Breast epithelium (tissue), 4 donors: Measurements from ENCODE around the gene CLDN4. TPM values are rescaled to one million over a fixed set of nuclear protein-coding genes. Genes with fewer than 3 reads are reported as not detected.

Experiments used
- DNase-seq, 2 donors: peaks; one replicate each; pipeline ENCODE4 v3.0.0-alpha.2; 2019; ENCODE audit warnings: low spot score in 2 of 2
- H3K27ac ChIP-seq, 2 donors: fragments of 200-600 bp; sonication (generic) in 1 of 2; one replicate each; pipeline ENCODE4 v1.5.1; 2016 to 2019; ENCODE audit warnings: mild to moderate bottlenecking in 1 of 2
- H3K27me3 ChIP-seq, 2 donors: fragments of 200-600 bp; sonication (generic) in 1 of 2; one replicate each; pipeline versions ENCODE4 v1.5.1 to v1.6.0; 2017 to 2019; ENCODE audit warnings: control low read depth in 1 of 2, mild to moderate bottlenecking in 1 of 2
- H3K36me3 ChIP-seq: fragments of 200-600 bp; one replicate; pipeline ENCODE4 v1.5.1; 2019
- H3K4me1 ChIP-seq, 2 donors: fragments of 200-600 bp; sonication (generic); one replicate each; pipeline ENCODE4 v1.5.1; 2016 to 2019; ENCODE audit warnings: control low read depth in 1 of 2
- H3K4me3 ChIP-seq, 3 donors: fragments of 200-600 bp; sonication (generic); 1 replicate in 2 of 3; 2 replicates in 1 of 3; pipeline ENCODE4 v1.5.1; 2016 to 2019; ENCODE audit warnings: mild to moderate bottlenecking in 3 of 3, moderate library complexity in 2 of 3
- H3K9me3 ChIP-seq, 2 donors: fragments of 200-600 bp; sonication (generic) in 1 of 2; one replicate each; pipeline ENCODE4 v1.5.1; 2016 to 2019; ENCODE audit warnings: control low read depth in 1 of 2
- CTCF ChIP-seq, 3 donors: fragments of 450-650 bp; IDR thresholded peaks; one replicate each; pipeline ENCODE4 v1.5.1; 2016 to 2017; ENCODE audit warnings: antibody characterized with exemption in 3 of 3, mild to moderate bottlenecking in 3 of 3, moderate library complexity in 3 of 3
- POLR2A ChIP-seq: fragments of 450-650 bp; IDR thresholded peaks from one replicate; pipeline ENCODE4 v1.6.1; 2016; ENCODE audit warnings: antibody characterized with exemption, mild to moderate bottlenecking, moderate library complexity
- POLR2AphosphoS5 ChIP-seq, 3 donors: sonication (generic); formaldehyde crosslinking; IDR thresholded peaks; one replicate each; pipeline ENCODE4 v1.6.1; 2017; ENCODE audit warnings: antibody characterized with exemption in 3 of 3
- intact Hi-C: fragments of 100-400 bp; cut with DNase I; formaldehyde crosslinking; loops from one replicate; pipeline ENCODE4 v1.15.1; 2023; ENCODE audit warnings: low total_unique reads
- total RNA-seq, 3 donors: library from RNA; depleted of rRNA; stranded (reverse); fragments of >200 nt; gene quantifications; one replicate each; pipeline ENCODE4 v1.1.0, GENCODE V29; 2016

Gene CLDN4
- total RNA-seq, 3 donors from 2014 or later = 3.8 to 379 (median 143) TPM

- intact Hi-C loops = loop anchor here (2.0 to 10.0 kb wide), 2 partner anchors 37 to 243 kb away; no protein-coding TSS in a partner anchor
- H3K27ac ChIP-seq = peak overlapping the region in 1 of 2 donors; percentile 40
These were observed 17.3 kb downstream of the CLDN4 start for GRCh38 chr7:73847941-73848723.

GRCh38 chr7:73850781-73851207, 20.0 kb downstream of the CLDN4 start:
- Histone ChIP-seq H3K9me3 (no peaks in the 10 kb centered on the region), H3K36me3 (no peaks in the 10 kb centered on the region), H3K27ac (peak overlapping the region; percentile 86 to 96), H3K4me1 (peaks cover 0 to 3% of the 10 kb centered on the region in 2 donors), H3K27me3 (no peaks in the 10 kb centered on the region), H3K4me3 (no peak overlapping the region)
- TF ChIP-seq POLR2A (no peak), CTCF (IDR thresholded peaks at IDR 0.05) (no peak), POLR2AphosphoS5 (IDR thresholded peaks at IDR 0.05) (peak; percentile 7 to 33 (median 10))
- intact Hi-C loops = loop anchor here (10.0 kb wide), 1 partner anchor 226 kb away; the partner anchor contains the start of gene MLXIPL
- no peak for DNase-seq

More at GRCh38 chr7:73847941-73848723, 17.3 kb downstream of the CLDN4 start:
- no peaks in the 10 kb centered on the region for H3K36me3 ChIP-seq
- H3K4me1 ChIP-seq = no peaks in the 10 kb centered on the region
- H3K27me3 ChIP-seq = no peaks in the 10 kb centered on the region
- TF ChIP-seq POLR2A (no peak), CTCF (IDR thresholded peaks at IDR 0.05) (no peak), POLR2AphosphoS5 (IDR thresholded peaks at IDR 0.05) (no peak)
- no peaks in the 10 kb centered on the region for H3K9me3 ChIP-seq
- no peak overlapping the region for H3K4me3 ChIP-seq
- no peak for DNase-seq

- H3K4me1 ChIP-seq = peaks cover 0 to 4% of the 10 kb centered on the region in 2 donors
- no peaks in the 10 kb centered on the region for H3K36me3 ChIP-seq
- H3K4me3 ChIP-seq = peak overlapping the region in 1 of 3 donors; percentile 8
- no peak for TF ChIP-seq POLR2A
- TF ChIP-seq POLR2AphosphoS5 (IDR thresholded peaks at IDR 0.05) = peak; percentile 6 to 80 (median 31)
- no peak for TF ChIP-seq CTCF (IDR thresholded peaks at IDR 0.05)
- no peak for DNase-seq
- H3K9me3 ChIP-seq = no peaks in the 10 kb centered on the region
- intact Hi-C loops = loop anchor here (10.0 kb wide), 1 partner anchor 227 kb away; the partner anchor contains the start of gene MLXIPL
- H3K27me3 ChIP-seq = no peaks in the 10 kb centered on the region
- peak overlapping the region; percentile 86 to 96 for H3K27ac ChIP-seq
These were observed 20.9 kb downstream of the CLDN4 start for GRCh38 chr7:73851410-73852338.

- intact Hi-C loops = loop anchor here (10.0 kb wide), 1 partner anchor 228 kb away; the partner anchor contains the start of gene MLXIPL
- H3K4me3 ChIP-seq = no peak overlapping the region
- peaks cover 0 to 4% of the 10 kb centered on the region in 2 donors for H3K4me1 ChIP-seq
- H3K27me3 ChIP-seq = no peaks in the 10 kb centered on the region
- peak overlapping the region in 1 of 2 donors; percentile 86 for H3K27ac ChIP-seq
- DNase-seq = no peak
- TF ChIP-seq CTCF (IDR thresholded peaks at IDR 0.05) (no peak), POLR2A (no peak), POLR2AphosphoS5 (IDR thresholded peaks at IDR 0.05) (no peak)
- H3K9me3 ChIP-seq = no peaks in the 10 kb centered on the region
- H3K36me3 ChIP-seq = no peaks in the 10 kb centered on the region
These were observed 21.7 kb downstream of the CLDN4 start for GRCh38 chr7:73852500-73852899.
